ENCODE results near the gene ITPKC. TPM values are rescaled to one million over a fixed set of nuclear protein-coding genes. Genes with fewer than 3 reads are reported as not detected.

Gene ITPKC
- total RNA-seq, 4 donors from 2014 or later = 14.7 to 56.1 (median 33.8) TPM

DNA sequence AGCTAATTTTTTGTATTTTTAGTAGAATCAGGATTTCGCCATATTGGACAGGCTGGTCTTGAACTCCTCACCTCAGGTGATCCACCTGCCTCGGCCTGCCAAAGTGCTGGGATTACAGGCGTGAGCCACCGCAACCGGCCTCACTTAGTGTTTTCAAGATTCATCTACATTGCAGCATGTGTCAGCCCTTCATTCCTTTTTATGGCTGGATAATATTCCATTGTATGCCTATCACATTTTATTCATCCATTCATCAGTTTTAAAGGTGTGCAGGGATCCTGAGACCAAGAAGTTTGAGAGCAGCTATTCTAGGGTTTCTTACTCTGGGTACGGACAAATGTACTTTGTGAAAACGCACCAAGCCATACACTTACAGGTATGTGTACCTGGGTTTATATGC lies 9.3 kb upstream of the ITPKC start:
- TF ChIP-seq CTCF (IDR thresholded peaks at IDR 0.05) (no peak), POLR2A (IDR thresholded peaks at IDR 0.05) (no peak), EP300 (IDR thresholded peaks at IDR 0.05; ENCODE audit: low read depth) (no peak), POLR2AphosphoS5 (IDR thresholded peaks at IDR 0.05) (no peak)
- H3K4me1 ChIP-seq = no peaks in the 10 kb centered on the region
- DNase-seq = no peak
- 96 to 97% methylated on average over 6 to 7 of the region's 7 CpGs for WGBS, 2 donors (ENCODE audit: low coverage in 1 of 2)
- H3K27ac ChIP-seq = no peak overlapping the region
- no peaks in the 10 kb centered on the region for H3K9me3 ChIP-seq
- no peaks in the 10 kb centered on the region for H3K27me3 ChIP-seq
- in situ Hi-C loops (cut with MboI; ENCODE audit: low pct_ligation_motif_present in 1 of 4, low pct_unique_long_range_greater_than_20kb in 1 of 4, low sequenced_read_pairs in 3 of 4) (loop anchor here in 1 of 4 donors (25.0 kb wide), 1 partner anchor 105 kb away; no protein-coding TSS in a partner anchor), intact Hi-C loops (cut with DNase I; ENCODE audit: low total_unique reads) (no loop called here)
- no peak overlapping the region for H3K4me3 ChIP-seq
- peaks cover 0 to 41% (median 13%) of the 10 kb centered on the region in 4 donors for H3K36me3 ChIP-seq

DNA sequence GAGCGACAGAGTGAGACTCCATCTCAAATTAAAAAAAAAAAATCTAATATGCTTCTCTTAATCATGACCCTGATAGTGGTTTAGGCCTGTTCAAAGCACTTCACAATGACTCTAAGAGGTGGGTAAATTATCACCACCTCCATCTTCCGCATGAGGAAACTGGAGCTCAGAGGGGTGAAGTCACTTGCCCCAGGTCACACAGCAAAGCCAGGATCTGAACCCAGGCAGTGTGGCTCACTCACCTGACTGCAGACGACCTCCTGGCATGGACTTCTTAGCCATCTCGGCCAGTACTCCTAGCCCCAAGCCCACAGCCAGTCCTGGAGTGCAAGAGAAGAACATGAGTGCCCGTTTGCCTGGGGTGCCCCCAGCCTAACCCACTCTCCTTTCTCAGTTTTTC lies 7.1 kb upstream of the ITPKC start:
- Histone ChIP-seq H3K27ac (no peak overlapping the region), H3K27me3 (no peaks in the 10 kb centered on the region), H3K4me1 (peaks cover 6 to 9% (median 8%) of the 10 kb centered on the region in 4 donors), H3K9me3 (no peaks in the 10 kb centered on the region), H3K36me3 (peaks cover 0 to 32% (median 10%) of the 10 kb centered on the region in 4 donors), H3K4me3 (no peak overlapping the region)
- DNase-seq = no peak
- in situ Hi-C loops (cut with MboI; ENCODE audit: low pct_ligation_motif_present in 1 of 4, low pct_unique_long_range_greater_than_20kb in 1 of 4, low sequenced_read_pairs in 3 of 4) (loop anchor here in 1 of 4 donors (25.0 kb wide), 1 partner anchor 102 kb away; no protein-coding TSS in a partner anchor), intact Hi-C loops (cut with DNase I; ENCODE audit: low total_unique reads) (loop anchor here (10.0 kb wide), 1 partner anchor 95 kb away; no protein-coding TSS in a partner anchor)
- WGBS, 2 donors (ENCODE audit: low coverage in 1 of 2) = 92 to 100% methylated on average over 2 to 5 of the region's 5 CpGs
- no peak for TF ChIP-seq CTCF (IDR thresholded peaks at IDR 0.05)
- no peak for TF ChIP-seq POLR2A (IDR thresholded peaks at IDR 0.05)
- TF ChIP-seq POLR2AphosphoS5 (IDR thresholded peaks at IDR 0.05) = no peak

DNA sequence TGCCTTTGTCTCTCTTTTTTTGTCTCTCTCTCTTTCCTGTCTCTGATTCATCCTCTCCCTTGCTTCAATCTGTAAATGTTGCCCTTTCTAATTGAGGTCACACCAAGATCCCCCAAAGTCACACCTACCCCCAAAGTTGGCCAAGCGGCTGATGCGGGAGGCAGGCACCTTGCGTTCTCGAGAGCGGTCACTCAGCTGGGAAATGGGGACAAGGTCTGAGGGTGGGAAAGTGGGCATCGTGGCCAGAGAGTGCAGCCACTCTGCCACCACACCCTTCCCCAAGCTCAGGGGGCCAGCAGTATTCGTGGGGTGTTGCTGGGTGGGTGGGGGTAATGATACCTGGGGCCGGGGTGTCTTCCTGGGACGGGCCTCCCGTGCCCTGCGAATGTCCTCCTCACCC lies 3.0 kb upstream of the ITPKC start:
- no peaks in the 10 kb centered on the region for H3K27me3 ChIP-seq
- TF ChIP-seq CTCF (IDR thresholded peaks at IDR 0.05) (no peak), POLR2AphosphoS5 (IDR thresholded peaks at IDR 0.05) (no peak), POLR2A (IDR thresholded peaks at IDR 0.05) (no peak), EP300 (IDR thresholded peaks at IDR 0.05; ENCODE audit: low read depth) (no peak)
- no peaks in the 10 kb centered on the region for H3K9me3 ChIP-seq
- peak overlapping the region; percentile 94 to 99 (median 98) for H3K27ac ChIP-seq
- DNase-seq = no peak
- H3K4me1 ChIP-seq = peaks cover 6 to 40% (median 26%) of the 10 kb centered on the region in 4 donors
- 85% methylated on average over 9 of the region's 11 CpGs; no CpG with 5 or more reads in 1 of the 2 donors for WGBS, 2 donors (ENCODE audit: low coverage in 1 of 2)
- intact Hi-C loops (cut with DNase I; ENCODE audit: low total_unique reads) = loop anchor here (10.0 kb wide), 1 partner anchor 91 kb away; no protein-coding TSS in a partner anchor
- H3K4me3 ChIP-seq = peak overlapping the region in 1 of 4 donors; percentile 96
- peaks cover 0 to 23% (median 3%) of the 10 kb centered on the region in 4 donors for H3K36me3 ChIP-seq
- in situ Hi-C loops (cut with MboI; ENCODE audit: low pct_ligation_motif_present in 1 of 4, low pct_unique_long_range_greater_than_20kb in 1 of 4, low sequenced_read_pairs in 3 of 4) = loop anchor here in 1 of 4 donors (25.0 kb wide), 1 partner anchor 98 kb away; no protein-coding TSS in a partner anchor

DNA sequence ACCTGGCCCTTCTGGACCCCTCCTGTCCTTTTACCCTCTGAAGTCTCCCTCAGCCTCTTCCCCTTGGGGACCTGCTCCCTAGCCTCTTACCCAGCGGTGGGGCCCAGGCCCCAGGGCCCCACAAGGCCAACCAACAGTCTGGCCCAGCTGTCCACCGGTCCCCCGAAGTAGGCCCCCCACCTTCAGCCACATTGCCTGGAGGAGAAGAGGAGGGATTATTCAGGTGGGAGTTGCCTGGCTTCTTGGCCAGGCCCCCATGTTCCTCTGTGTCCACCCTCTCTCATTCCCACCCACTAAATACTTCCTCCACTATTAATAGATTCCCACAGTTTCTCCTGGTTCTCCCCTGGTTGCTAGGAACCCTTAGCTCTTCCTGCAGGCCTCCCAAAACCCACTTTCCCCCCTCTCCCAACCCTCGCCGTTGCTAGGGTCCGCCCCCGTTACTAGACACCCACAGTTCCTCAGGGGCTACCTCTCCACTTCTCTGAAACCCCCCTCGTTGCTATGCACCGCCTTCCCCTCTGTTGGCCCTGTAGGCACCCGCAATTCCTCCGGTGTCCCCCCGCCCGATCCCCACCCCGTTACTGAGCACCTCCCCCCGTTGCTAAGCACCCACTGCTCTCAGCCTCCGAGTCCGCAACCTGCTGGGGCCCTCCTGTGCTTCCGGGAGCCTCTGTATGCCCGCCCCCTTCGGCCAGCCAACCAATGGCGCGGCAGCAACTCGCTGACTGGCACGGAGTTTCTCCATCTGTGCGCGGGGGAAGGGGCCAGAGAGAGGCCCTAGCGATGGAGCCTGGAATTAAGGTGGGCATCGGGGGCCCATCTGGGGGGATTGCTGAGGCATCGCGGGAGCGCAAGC lies 2.2 kb upstream of the ITPKC start:
- in situ Hi-C loops (cut with MboI; ENCODE audit: low pct_ligation_motif_present in 1 of 4, low pct_unique_long_range_greater_than_20kb in 1 of 4, low sequenced_read_pairs in 3 of 4) = loop anchor here in 2 of 4 donors (5.0 to 25.0 kb wide), 2 partner anchors 38 to 98 kb away; partner anchors contain the start of genes ACTMAP (in 1 of the 2) and SNRPA (in 1 of the 2)

More for the DNA sequence above, 2.2 kb upstream of the ITPKC start:
- TF ChIP-seq CTCF (IDR thresholded peaks at IDR 0.05) = no peak
- TF ChIP-seq POLR2A (IDR thresholded peaks at IDR 0.05) = no peak
- TF ChIP-seq EP300 (IDR thresholded peaks at IDR 0.05; ENCODE audit: low read depth) = no peak
- TF ChIP-seq POLR2AphosphoS5 (IDR thresholded peaks at IDR 0.05) = peak in 1 of 3 donors; percentile 21
- Histone ChIP-seq H3K9me3 (no peaks in the 10 kb centered on the region), H3K27me3 (no peaks in the 10 kb centered on the region), H3K4me3 (peak overlapping the region; percentile 36 to 96 (median 66)), H3K36me3 (peaks cover 0 to 16% (median under 1%) of the 10 kb centered on the region in 4 donors), H3K27ac (peak overlapping the region; percentile 94 to 99 (median 98)), H3K4me1 (peaks cover 10 to 47% (median 32%) of the 10 kb centered on the region in 4 donors)
- intact Hi-C loops (cut with DNase I; ENCODE audit: low total_unique reads) = loop anchor here (10.0 kb wide), 1 partner anchor 90 kb away; no protein-coding TSS in a partner anchor
- 0 to 2% methylated on average over 1 to 31 of the region's 31 CpGs for WGBS, 2 donors (ENCODE audit: low coverage in 1 of 2)
- peak; percentile 97 for DNase-seq
